Loucy (cell line): ENCODE data around the gene FRRS1L.

ENCODE experiments used
- EZH2phosphoT487 ChIP-seq: fragments of 200-600 bp; IDR thresholded peaks from 2 replicates; pipeline ENCODE4 v1.6.1; 2018; ENCODE audit warnings: antibody characterized with exemption, mild to moderate bottlenecking, moderate library complexity, borderline replicate concordance
- TF ChIP-seq, protein P1 (sequence below): fragments of 200-600 bp; sonication (generic); conservative IDR thresholded peaks from 2 replicates; pipeline ENCODE4 v1.5.1; 2014; ENCODE audit warnings: mild to moderate bottlenecking, antibody characterized with exemption, low read length

DNA sequence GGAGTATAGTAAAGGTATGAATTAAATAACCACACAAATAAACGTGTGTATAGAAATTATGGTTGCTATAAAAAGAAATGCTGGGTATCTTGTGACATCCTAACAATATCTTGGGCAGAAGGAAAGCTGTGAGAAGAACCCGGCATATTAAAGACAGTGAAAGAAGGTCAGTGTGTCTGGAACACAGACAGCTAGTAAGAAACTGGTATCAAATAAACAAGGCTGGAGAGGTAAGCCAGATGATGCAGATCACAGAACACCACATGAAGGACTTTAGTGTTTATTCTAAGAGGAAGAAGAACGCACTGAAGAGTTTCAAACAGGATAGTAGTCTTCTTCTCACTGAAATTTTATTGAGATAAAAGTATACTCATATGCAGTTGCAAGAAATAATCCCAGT, 71.7 kb downstream of the FRRS1L start:
- TF ChIP-seq EZH2phosphoT487: no peak
- TF ChIP-seq, protein P1, sequence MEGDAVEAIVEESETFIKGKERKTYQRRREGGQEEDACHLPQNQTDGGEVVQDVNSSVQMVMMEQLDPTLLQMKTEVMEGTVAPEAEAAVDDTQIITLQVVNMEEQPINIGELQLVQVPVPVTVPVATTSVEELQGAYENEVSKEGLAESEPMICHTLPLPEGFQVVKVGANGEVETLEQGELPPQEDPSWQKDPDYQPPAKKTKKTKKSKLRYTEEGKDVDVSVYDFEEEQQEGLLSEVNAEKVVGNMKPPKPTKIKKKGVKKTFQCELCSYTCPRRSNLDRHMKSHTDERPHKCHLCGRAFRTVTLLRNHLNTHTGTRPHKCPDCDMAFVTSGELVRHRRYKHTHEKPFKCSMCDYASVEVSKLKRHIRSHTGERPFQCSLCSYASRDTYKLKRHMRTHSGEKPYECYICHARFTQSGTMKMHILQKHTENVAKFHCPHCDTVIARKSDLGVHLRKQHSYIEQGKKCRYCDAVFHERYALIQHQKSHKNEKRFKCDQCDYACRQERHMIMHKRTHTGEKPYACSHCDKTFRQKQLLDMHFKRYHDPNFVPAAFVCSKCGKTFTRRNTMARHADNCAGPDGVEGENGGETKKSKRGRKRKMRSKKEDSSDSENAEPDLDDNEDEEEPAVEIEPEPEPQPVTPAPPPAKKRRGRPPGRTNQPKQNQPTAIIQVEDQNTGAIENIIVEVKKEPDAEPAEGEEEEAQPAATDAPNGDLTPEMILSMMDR: no peak
